Effector CD8-positive, alpha-beta T cell (primary cell): Measurements from ENCODE around the gene RPL5.

Experiments
- DNase-seq: peaks from one replicate; lab custom pipeline; 2025; lab: John Stamatoyannopoulos, UW

RPL5 gene

DNA sequence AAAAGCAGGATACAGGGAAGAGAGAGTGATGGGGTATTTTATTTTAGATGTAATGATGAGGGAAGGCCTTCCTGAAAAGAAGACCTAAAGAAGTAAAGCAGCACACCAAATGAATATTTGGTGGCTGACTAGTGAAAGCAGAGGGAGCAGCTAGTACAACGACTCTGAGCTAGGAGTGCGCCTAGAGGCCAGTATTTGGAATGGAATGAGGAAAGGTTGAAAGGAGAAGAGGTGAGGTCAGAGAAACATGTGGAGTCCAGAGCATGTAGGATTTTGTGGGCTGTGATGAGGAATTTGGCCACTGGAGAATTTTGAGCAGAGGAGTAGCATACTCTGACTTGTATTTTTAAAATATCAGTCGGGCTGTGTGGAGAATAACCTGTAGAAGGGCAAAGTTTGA is 11.8 kb upstream of the RPL5 start:
- no peak for DNase-seq

DNA sequence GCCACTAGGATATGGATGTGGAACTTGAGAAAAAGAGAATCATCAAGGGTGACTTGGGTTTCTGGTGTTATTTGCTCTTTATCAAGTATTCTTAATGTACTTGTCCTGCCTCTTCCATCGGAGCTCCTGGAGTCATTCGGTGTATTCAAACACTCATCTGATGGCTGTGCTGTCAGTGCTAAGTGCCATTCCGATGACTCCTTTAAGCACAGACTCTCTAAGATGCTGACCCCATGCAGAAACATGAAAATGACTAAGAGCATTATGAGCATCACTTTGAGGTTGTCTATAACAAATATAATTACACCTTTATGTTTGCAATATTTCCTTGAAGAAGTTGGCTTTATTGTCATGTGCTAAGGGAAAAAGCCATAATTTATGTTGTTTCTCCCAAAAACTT is 11.3 kb upstream of the RPL5 start:
- no peak for DNase-seq

DNA sequence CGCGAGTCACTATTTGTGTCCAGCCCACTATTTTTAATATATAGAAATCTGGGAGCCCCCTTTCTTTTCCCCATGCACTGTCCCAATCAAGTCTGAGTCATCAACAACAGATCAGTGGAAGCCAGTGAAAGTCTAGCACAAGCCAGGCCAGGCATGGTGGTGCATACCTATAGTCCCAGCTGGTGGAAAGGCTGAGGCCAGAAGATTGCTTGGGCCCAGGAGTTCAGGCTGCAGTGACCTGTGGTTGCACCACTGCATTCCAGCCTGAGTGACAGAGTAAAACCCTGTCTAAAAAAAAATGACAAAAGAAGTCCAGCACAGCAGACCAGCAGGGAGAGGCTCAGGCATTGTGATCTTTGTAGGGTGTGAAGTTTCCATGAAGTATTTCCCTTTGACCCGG is 9.0 kb upstream of the RPL5 start:
- no peak for DNase-seq

DNA sequence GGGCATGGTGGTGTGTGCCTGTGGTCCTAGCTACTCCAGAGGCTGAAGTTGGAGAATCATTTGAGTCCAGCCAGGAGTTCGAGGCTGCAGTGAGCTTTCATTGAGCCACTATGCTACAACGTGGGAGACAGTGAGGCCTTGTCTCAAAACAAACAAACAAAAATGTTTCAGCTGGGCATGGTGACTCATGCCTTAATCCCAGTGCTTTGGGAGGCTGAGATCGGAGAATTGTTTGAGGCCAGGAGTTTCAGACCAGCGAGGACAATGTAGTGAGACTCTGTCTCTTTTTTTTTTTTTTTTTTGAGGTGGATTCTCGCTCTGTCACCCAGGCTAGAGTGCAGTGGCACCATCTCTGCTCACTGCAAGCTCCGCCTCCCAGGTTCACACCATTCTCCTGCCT is 5.0 kb upstream of the RPL5 start:
- DNase-seq = no peak

DNA sequence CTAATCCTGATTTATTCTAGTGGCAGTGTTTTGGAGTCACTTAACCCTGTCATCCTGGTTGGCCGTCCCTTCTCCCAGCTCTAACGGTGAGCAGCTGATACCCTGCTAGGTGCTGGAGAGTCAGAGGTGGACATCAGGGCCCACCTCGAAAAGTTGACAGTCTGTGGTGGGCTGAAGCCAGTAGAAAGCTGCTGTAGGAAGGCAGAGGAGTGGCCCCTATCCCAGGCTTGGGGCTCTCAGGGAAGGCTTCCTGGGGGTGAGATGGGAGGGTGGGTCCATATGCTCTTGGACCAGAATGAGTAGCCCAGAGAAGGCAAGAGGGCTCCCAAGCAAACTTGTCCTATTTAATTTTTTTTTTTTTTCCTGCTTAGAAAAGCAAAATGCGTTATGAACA is 475 bp upstream of the RPL5 start:
- DNase-seq = no peak

DNA sequence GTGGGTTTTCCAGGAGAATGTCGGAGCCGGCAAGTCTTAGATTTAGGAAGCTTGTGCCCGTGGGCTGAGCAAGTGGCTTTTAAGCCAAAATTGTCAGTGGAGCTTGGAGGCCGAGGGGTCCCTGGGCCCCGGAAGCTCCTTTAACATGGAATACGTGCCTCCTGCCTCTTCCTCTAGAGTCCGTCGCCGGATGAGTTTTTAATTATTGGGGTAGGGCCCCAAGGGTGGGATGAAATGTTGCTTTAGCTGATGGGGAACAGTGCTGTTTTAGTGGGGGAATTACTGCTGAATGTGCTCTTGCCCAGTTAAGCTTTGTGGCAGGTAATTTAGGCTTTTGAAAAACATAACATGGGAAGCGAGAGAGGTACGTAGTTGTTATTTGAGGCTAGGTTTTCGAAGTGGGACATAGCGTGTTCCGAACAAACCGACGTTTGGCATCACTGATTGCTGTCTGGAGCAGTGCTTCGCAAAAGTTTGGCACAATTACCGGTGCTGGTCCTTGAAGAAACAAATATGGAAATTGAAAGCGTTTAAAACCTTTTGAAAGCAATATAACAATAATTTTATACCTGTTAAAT is 786 bp downstream of the RPL5 start:
- no peak for DNase-seq

DNA sequence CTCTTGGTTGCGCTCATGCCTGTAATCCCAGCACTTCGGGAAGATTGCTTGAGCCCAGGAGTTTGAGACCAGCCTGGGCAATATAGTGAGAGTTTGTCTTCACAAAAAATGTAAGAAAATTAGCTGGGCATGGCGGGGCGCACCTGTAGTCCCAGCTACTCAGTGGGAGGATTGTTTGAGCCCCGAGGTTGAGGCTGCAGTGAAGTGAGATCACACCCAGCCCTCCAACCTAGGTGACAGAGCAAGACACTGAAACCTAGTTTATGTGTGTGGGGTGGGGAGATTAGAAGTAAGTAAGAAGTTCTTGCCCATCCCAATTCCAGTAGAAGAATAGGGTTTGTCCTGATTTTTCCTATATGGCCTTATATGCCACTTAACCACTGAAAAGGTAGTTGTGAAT is 2.0 kb downstream of the RPL5 start:
- DNase-seq = no peak

DNA sequence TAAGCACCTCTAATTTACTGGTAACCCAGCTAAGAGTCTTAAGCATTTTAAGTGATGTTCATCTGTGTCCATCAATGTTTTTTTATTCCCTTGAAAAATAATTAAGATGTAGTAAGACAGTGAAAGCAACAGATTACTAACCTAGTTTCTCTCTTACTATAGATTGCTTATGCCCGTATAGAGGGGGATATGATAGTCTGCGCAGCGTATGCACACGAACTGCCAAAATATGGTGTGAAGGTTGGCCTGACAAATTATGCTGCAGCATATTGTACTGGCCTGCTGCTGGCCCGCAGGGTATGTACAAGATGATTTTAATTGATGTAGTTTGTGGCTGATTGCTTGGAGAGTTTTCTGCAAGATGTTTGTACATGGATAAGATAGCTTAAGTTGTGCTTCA is 2.8 kb downstream of the RPL5 start:
- DNase-seq = no peak

DNA sequence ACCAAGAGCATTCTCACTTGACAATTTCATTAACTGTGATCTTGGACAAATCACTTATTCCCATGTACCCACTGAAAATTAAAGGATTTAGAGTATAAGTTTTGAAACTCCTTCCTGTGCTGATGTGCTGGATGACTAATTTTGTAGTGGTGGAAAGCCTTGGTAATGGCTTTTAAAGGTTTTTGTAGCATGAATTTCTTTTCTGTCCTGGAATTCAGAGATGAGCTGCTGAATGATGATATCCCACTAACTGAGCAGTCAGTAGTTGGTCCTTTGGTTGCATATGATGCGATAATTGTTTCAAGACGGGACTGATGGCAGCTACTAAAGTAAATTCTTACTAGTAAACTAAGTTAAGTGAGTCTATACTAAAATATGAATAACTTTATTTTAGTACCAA is 5.2 kb downstream of the RPL5 start:
- no peak for DNase-seq

DNA sequence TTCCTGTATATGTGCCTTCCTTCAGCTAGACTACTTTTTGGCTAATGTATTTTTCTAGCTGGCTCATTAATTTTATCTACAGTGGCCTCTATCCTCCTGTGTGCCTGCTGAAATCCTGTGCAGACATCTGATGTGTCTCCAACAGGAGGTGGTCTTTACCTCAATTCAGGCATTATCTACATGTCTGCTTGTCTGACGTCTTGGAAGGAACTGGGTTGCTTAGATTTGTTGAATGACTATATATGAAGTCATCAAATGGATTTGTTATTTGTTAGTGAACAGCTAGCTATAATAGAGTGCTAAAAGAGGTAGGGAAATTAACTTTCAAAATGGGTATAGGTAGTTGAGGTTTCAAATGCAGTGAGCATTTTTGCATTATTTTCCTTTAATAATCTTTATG is 6.7 kb downstream of the RPL5 start:
- DNase-seq = no peak

DNA sequence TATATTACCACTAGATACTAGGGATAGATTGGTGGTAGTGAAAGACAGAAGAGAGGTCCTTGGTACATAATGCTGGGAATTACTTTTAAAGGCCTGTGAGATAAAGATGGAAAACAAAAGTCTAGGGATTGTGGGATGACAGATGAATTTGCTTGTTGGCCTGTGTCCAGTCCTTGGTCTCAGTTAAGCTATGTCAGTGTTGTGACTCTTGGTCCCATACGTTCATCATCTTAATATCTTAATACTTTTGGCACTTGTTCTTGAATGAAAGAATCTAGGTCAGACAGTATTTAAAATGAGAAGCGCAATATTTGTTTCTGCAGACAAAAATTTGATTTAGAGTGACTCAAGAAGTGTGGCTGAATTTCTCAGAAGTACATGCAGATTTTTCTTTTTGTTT is 7.6 kb downstream of the RPL5 start:
- no peak for DNase-seq

DNA sequence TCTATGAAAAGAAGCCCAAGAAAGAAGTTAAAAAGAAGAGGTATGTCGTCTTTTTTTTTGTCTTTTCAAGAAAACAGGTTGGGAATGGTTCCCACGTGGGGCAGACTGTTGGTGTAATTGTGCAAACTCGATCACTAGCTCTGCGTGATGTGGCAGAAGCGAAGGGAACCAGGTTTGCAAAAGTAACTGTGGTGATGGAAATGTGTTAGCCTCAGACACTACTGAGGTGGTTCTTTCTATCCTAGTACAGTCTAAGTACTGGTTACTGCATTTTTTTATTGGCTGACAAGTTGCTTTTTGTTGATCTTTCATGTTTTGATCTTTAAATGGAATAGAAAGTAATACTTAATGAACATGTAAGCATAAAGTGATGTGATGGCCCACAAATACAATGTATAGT is 8.8 kb downstream of the RPL5 start:
- DNase-seq = no peak

DNA sequence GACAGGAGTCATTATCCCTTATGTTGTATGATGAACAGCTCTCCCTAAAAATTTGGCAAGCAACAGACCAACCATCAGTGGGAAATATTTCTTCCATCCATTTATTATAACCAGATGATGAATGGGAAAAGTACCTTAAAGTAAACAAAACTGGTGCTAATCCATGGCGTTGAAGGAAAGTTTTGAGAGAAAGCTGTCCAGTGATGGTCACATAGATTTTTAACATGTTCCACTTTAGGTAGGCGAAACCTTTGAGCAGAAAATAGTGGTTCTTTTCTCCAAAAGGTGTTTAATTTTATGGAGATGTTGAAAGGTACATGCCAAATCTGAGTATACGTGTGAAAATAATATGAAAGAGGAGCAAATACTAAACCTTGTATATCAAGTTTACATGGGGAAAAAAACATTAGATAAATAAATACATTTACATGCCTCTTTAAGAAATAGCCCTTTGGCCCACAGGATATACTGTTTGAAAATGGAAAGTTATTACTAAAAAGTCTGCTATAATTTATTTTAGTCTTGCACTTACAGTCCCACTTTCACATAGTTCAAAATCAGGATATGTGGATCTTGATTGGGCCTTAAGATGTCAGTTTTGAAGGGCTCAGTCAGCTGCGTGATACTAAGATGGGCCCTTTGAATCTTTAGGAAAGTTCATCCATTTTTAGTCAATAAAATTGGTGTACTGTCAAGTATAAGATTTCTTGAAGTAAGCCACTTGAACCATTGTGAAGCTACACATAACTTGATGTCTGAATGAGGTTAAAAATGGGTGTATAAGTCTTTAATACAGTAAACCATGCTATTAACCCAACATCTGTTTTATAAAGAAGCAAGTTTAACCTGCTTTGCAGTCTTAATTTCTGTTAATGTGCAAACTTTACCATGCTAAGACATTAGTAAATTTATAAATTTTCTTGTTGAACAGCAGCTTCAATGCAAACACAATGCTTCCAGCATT is 10.5 kb downstream of the RPL5 start:
- no peak for DNase-seq

DNA sequence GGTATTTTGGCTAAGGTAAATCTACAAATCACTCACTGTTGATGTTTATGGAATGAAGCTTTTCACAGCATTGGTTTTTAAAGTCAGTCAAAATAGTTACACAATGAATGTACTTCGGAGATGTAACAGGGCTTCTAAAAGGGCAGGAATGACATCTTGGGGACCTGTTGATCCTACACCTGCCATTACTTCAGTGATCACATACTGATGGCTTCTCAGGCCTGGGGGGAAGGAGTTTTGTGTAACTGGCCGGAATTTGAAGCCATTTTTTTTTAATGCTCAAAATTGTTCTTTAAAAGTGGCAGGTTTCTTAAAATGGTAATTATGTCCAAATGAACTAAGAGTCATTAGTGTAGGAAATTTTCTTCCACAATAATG is 11.2 kb downstream of the RPL5 start:
- DNase-seq = no peak

DNA sequence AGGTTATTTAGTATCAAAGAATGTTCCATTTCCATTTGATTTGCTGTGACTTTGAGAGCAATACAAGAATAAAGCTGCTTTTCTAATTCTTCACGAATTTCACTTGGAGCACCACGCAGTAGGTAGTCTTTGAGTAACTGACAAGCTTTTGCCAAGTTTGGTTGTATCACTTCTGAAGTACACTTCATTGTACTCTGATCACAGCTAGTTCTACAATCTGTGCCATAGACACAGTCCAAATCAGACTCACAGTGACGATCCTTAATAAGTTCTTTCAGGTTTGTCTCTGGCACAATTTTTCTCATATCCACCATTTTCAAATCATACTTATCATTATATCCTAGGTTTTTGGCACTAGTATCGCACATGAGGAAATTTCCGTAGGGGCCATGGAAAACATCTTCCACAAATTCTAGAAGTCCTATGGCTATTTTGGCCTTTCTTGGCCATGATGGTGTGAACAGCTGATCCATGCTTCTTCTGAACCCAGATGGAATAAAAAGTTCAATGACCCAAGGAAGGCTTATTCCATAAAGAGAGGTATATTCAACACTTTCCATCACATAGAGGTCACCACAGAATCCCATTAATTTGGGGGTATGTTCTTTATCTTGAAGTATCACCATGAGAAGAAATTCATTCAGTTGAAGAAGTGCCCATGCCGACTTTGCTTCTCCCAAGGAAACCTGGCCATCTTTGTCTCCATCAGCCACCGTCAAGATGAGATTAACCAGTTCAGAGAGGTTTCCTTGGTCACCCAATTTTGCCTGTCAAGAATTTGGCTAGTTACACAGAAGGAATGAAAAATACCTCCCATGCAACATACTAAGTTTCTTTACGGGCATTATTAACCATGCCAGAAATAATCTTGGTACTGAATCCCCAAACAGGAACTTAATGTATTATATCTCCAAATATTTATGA is 11.9 kb downstream of the RPL5 start:
- no peak for DNase-seq

DNA sequence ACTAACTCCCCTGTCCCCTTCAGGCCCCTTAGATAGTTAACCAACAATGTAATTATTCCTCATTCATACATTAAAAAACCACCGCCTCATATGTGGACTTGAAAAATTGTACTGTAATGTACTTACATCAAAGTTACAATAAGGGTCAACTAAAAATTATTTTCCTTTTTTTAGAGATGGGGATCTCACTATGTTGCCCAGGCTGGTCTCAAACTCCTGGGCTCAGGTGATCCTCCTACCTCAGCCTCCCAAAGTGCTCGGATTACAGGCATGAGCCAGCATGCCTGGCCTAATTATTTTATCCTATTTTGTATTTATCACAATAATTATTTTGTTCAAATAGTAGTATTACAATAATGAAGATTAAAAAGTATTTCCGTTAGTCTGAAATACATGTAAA is 12.6 kb downstream of the RPL5 start:
- DNase-seq = no peak

DNA sequence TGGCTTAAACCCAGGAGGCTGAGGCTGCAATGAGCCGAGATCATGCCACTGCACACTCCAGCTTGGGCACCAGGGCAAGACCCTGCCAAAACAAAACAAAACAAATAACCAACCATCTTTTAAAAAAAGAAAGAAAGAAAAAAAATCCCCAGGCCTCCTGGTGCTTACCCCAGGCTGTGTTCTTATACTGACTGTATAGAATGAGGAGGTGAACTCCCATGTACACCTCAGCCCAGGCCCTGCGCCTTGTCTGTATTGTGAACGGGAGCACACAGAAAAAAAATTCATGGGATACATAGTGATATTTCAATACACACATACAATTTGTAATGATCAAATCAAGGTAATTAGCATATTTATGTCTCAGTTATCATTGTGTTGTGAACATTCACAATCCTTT is 14.1 kb downstream of the RPL5 start:
- DNase-seq = no peak

DNA sequence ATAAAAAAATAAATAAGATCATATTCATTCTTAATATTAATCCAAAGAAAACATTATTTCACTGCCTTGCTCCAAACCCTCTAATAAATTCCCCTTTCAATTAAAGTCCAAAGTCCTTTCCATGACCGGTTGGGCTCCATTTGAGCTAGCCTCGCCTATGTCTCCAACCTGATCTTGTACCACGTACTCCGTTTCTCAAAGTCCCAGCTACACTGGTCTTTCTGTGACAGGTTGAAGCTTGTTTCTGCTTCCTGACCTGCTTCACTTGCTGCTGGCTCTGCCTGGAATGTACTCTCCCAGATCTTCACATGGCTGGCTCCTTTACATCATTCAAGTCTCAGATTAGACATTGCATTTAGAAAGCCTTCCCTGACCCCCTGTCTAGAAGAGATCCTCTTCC is 16.4 kb downstream of the RPL5 start:
- DNase-seq = no peak

DNA sequence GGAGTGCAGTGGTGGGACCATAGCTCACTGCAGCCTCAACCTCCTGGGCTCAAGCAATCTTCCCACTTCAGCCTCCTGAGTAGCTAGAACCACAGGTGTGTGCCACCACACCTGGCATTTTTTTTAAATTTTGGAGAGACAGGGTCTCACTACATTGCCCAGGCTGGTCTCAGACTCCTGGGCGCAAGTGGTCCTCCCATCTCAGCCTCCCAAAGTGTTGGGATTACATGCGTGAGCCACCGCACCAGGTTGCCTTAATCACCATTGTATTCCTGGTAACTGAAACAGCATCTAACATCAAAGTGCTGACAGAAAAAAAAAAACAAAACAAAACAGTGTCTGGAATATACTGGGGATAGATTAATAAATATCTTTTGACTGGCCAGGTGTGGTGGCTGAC is 18.2 kb downstream of the RPL5 start:
- no peak for DNase-seq

DNA sequence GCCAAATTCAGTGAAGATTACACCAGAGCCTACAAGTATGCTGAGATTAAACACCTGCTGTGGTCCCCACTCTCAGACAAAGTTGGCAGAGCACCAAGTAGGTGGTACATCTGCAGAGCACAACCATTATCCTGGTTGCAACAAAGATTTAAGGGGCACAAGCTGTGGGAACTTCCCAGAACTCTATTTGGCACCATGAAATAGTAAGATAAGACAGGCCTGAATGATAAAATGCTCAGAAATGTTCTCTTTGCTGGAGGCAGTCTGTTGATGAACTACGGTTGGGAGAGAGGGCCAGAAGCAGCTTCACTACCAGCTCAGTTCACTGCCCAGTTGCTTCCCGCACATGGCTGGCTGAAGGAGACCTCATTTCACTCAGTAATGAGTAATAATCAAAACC is 19.9 kb downstream of the RPL5 start:
- no peak for DNase-seq

DNA sequence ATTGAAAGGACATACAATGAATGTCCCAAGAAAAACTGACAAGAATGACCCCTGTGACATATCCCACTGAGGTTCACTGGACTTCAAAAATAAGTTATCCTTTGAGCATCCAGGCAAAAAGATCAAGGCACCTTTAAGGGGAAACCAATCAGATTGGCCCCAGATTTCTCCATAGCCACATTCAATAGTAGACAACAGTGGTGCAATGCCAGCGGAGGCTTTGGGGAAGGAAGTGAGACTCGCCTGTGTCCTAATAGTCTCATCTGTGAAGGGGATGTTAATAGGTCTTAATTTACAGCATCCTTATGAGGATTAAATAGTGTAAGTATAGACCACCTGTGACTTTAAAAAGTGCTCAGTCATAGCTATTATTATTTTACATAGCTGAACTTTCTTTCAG is 21.5 kb downstream of the RPL5 start:
- DNase-seq = no peak

DNA sequence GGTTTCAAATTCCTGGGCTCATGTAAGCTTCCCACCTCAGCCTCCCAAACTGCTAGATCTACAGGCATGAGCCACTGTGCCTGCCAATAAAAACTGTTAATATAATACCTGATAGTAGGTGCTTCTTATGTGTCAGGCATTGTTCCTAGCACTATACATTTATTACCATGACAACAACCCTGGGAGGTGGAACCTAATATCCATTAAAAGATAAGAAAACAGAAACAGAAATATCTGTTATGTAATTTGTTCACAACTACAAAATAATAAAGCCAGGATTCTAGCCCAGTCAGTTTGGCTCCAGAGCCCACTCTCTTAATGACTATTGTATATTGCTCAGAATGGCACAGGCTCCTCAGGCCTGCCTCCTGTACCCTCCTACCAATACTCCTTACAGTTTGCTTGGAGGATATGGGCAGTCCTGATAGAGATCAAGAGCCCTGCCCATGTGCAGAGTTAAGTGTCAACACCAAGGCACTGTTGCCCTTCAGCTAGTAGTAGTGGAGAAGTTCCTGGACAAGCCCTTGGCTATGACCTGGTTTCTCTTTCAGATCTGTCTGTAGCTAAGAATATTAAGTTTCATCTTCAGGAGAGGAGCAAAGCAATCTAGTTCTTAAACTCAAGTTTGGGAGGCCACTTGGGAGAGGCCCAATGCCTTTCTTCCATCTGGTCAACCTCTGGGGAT is 22.4 kb downstream of the RPL5 start:
- DNase-seq = no peak
